HL-60 (cell line): ENCODE data around the gene POLR1G.

Source experiments
- GABPA ChIP-seq: IDR thresholded peaks from 2 replicates; pipeline ENCODE4 v1.6.1; 2012; ENCODE audit warnings: low read depth
- POLR2AphosphoS5 ChIP-seq: IDR thresholded peaks from 2 replicates; pipeline ENCODE4 v1.6.1; 2012; ENCODE audit warnings: low read depth
- SPI1 ChIP-seq: IDR thresholded peaks from 2 replicates; pipeline ENCODE4 v1.6.1; 2012; ENCODE audit warnings: low read depth, mild to moderate bottlenecking, borderline replicate concordance
- TF ChIP-seq, protein P1 (sequence below): IDR thresholded peaks from 2 replicates; pipeline ENCODE4 v1.6.1; 2012; ENCODE audit warnings: low read depth; ENCODE audit not compliant: insufficient replicate concordance
- TF ChIP-seq, protein P2 (sequence below): IDR thresholded peaks from one replicate; pipeline ENCODE4 v1.5.1; 2011; ENCODE audit warnings: low read length, control low read depth, inconsistent platforms; ENCODE audit not compliant: insufficient read depth

DNA sequence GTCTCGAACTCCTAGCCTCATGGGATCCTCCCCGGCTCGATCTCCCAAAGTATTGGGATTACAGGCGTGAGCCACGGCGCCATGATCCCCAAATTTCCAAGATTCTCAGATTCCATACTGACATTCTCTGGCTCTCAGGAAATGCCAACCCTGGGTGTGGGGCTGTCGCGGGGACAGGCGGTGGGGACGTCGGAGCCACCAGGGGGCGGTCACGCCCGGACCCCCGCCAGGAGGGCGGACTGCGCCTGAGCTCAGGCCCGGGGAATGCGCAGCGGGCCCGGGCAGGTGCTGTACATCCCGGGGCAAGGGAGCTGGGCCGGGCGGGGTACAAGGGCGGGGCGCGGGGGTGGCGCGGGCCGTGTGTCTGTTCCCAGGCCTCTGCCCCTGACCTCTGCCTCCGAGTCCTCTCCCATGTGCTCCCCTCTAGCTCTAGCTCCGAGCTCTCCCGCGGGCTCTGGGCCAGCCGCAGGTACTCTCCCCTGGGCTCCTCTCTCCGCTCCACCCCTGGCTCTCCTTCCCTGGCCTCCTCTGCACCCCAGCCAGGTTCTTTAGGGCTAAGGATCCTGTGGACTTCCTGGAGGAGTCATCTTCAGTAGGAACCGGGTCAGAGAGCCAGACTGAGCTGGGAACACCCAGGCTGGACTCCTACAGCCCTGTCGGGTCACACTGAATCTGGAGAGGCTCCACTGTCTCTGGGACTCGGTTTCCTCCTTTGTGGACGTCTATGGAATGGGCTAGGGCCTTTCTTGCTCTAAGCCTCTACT, 4.0 kb upstream of the POLR1G start:
- TF ChIP-seq, protein P1, sequence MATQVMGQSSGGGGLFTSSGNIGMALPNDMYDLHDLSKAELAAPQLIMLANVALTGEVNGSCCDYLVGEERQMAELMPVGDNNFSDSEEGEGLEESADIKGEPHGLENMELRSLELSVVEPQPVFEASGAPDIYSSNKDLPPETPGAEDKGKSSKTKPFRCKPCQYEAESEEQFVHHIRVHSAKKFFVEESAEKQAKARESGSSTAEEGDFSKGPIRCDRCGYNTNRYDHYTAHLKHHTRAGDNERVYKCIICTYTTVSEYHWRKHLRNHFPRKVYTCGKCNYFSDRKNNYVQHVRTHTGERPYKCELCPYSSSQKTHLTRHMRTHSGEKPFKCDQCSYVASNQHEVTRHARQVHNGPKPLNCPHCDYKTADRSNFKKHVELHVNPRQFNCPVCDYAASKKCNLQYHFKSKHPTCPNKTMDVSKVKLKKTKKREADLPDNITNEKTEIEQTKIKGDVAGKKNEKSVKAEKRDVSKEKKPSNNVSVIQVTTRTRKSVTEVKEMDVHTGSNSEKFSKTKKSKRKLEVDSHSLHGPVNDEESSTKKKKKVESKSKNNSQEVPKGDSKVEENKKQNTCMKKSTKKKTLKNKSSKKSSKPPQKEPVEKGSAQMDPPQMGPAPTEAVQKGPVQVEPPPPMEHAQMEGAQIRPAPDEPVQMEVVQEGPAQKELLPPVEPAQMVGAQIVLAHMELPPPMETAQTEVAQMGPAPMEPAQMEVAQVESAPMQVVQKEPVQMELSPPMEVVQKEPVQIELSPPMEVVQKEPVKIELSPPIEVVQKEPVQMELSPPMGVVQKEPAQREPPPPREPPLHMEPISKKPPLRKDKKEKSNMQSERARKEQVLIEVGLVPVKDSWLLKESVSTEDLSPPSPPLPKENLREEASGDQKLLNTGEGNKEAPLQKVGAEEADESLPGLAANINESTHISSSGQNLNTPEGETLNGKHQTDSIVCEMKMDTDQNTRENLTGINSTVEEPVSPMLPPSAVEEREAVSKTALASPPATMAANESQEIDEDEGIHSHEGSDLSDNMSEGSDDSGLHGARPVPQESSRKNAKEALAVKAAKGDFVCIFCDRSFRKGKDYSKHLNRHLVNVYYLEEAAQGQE, result no peak
- TF ChIP-seq, protein P2, sequence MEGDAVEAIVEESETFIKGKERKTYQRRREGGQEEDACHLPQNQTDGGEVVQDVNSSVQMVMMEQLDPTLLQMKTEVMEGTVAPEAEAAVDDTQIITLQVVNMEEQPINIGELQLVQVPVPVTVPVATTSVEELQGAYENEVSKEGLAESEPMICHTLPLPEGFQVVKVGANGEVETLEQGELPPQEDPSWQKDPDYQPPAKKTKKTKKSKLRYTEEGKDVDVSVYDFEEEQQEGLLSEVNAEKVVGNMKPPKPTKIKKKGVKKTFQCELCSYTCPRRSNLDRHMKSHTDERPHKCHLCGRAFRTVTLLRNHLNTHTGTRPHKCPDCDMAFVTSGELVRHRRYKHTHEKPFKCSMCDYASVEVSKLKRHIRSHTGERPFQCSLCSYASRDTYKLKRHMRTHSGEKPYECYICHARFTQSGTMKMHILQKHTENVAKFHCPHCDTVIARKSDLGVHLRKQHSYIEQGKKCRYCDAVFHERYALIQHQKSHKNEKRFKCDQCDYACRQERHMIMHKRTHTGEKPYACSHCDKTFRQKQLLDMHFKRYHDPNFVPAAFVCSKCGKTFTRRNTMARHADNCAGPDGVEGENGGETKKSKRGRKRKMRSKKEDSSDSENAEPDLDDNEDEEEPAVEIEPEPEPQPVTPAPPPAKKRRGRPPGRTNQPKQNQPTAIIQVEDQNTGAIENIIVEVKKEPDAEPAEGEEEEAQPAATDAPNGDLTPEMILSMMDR, result no peak
- TF ChIP-seq POLR2AphosphoS5, result no peak
- no peak for TF ChIP-seq GABPA
- no peak for TF ChIP-seq SPI1
